OCI-LY3 (cell line): ENCODE data around the gene C17orf67.

Source experiments
- H2AFZ ChIP-seq: fragments of 200-600, 300-600 bp; shearing (Covaris generic); 2 replicates; pipeline ENCODE4 v1.6.0; 2014; ENCODE audit warnings: antibody characterized with exemption, low read depth, low read length
- H3K27ac ChIP-seq: fragments of 200-600, 300-600 bp; sonication (generic); 2 replicates; pipeline ENCODE4 v1.5.1; 2014; ENCODE audit warnings: mild to moderate bottlenecking, low read length, moderate library complexity, mixed read lengths
- H3K27me3 ChIP-seq: fragments of 200-600, 300-600 bp; sonication (generic); 2 replicates; pipeline ENCODE4 v1.6.1; 2014; ENCODE audit warnings: low read depth, low read length, mixed read lengths
- H3K36me3 ChIP-seq: fragments of 200-600, 300-600 bp; sonication (generic); replicated peaks from 2 replicates; pipeline ENCODE3; 2014; ENCODE audit warnings: low read depth, low read length, mixed read lengths
- H3K4me1 ChIP-seq: fragments of 300-600, 200-600 bp; sonication (generic); 2 replicates; pipeline ENCODE4 v1.6.1; 2014; ENCODE audit warnings: low read length, mixed read lengths
- H3K4me2 ChIP-seq: fragments of 200-600, 300-600 bp; sonication (generic); 2 replicates; pipeline ENCODE4 v1.6.1; 2014; ENCODE audit warnings: low read length, mixed read lengths
- H3K4me3 ChIP-seq: fragments of 300-600, 200-600 bp; sonication (generic); 2 replicates; pipeline ENCODE4 v1.5.1; 2014; ENCODE audit warnings: antibody characterized with exemption, mild to moderate bottlenecking, low read length, moderate library complexity
- H3K79me2 ChIP-seq: fragments of 300-600, 200-600 bp; shearing (Covaris generic); 2 replicates; pipeline ENCODE4 v1.6.1; 2014; ENCODE audit warnings: mild to moderate bottlenecking, low read length, mixed read lengths
- H3K9ac ChIP-seq: fragments of 300-600, 200-600 bp; shearing (Covaris generic); 2 replicates; pipeline ENCODE4 v1.6.0; 2014; ENCODE audit warnings: mild to moderate bottlenecking, low read length, moderate library complexity
- H3K9me3 ChIP-seq: fragments of 200-600, 300-600 bp; shearing (Covaris generic); 2 replicates; pipeline ENCODE4 v1.6.1; 2014; ENCODE audit warnings: low read length, mixed read lengths; ENCODE audit not compliant: insufficient read depth
- H4K20me1 ChIP-seq: fragments of 200-600, 300-600 bp; sonication (generic); 2 replicates; pipeline ENCODE4 v1.6.1; 2016; ENCODE audit warnings: low read length, mixed read lengths; ENCODE audit not compliant: insufficient read depth
- CTCF ChIP-seq: fragments of 200-600, 300-600 bp; sonication (generic); IDR thresholded peaks from 2 replicates; pipeline ENCODE4 v1.5.1; 2014; ENCODE audit warnings: antibody characterized with exemption, low read length, low read depth
- EZH2phosphoT487 ChIP-seq: fragments of 200-600 bp; shearing (Covaris generic); IDR thresholded peaks from 2 replicates; pipeline ENCODE4 v1.6.1; 2018; ENCODE audit warnings: antibody characterized with exemption, mixed run types, low read depth

C17orf67 gene

GRCh38 chr17:56879280-56879679 lies 45.6 kb upstream of the C17orf67 start:
- H3K27me3 ChIP-seq = peaks cover 4% of the 10 kb centered on the region; the same call in 1 of the 2 replicates
- H2AFZ ChIP-seq = no peak overlapping the region
- H3K79me2 ChIP-seq = no peaks in the 10 kb centered on the region
- H3K9me3 ChIP-seq = no peaks in the 10 kb centered on the region
- no peak overlapping the region for H3K4me3 ChIP-seq
- no peaks in the 10 kb centered on the region for H3K36me3 ChIP-seq
- TF ChIP-seq CTCF = no peak
- TF ChIP-seq EZH2phosphoT487 = no peak
- no peaks in the 10 kb centered on the region for H4K20me1 ChIP-seq
- H3K9ac ChIP-seq = no peak overlapping the region
- H3K27ac ChIP-seq = no peak overlapping the region
- no peak overlapping the region for H3K4me2 ChIP-seq
- peaks cover 8% of the 10 kb centered on the region for H3K4me1 ChIP-seq

- H3K4me1 ChIP-seq = peaks cover 8% of the 10 kb centered on the region
- H3K27me3 ChIP-seq = peaks cover 4% of the 10 kb centered on the region; the same call in 1 of the 2 replicates
- H3K4me2 ChIP-seq = no peak overlapping the region
- TF ChIP-seq EZH2phosphoT487 (no peak), CTCF (no peak)
- H2AFZ ChIP-seq = no peak overlapping the region
- H3K36me3 ChIP-seq = no peaks in the 10 kb centered on the region
- no peak overlapping the region for H3K27ac ChIP-seq
- no peak overlapping the region for H3K4me3 ChIP-seq
- H3K9me3 ChIP-seq = no peaks in the 10 kb centered on the region
- H3K79me2 ChIP-seq = no peaks in the 10 kb centered on the region
- H4K20me1 ChIP-seq = no peaks in the 10 kb centered on the region
- H3K9ac ChIP-seq = no peak overlapping the region
Observed at GRCh38 chr17:56876766-56877179, 43.1 kb upstream of the C17orf67 start.

- no peak overlapping the region for H2AFZ ChIP-seq
- H3K4me2 ChIP-seq = no peak overlapping the region
- H4K20me1 ChIP-seq = no peaks in the 10 kb centered on the region
- H3K27ac ChIP-seq = no peak overlapping the region
- TF ChIP-seq EZH2phosphoT487 = no peak
- TF ChIP-seq CTCF = no peak
- H3K4me3 ChIP-seq = no peak overlapping the region
- H3K36me3 ChIP-seq = peaks cover 6% of the 10 kb centered on the region
- no peaks in the 10 kb centered on the region for H3K27me3 ChIP-seq
- no peak overlapping the region for H3K9ac ChIP-seq
- no peaks in the 10 kb centered on the region for H3K79me2 ChIP-seq
- no peaks in the 10 kb centered on the region for H3K4me1 ChIP-seq
- no peaks in the 10 kb centered on the region for H3K9me3 ChIP-seq
Observed at GRCh38 chr17:56870081-56870651, 36.4 kb upstream of the C17orf67 start.

- Histone ChIP-seq H3K4me1 (no peaks in the 10 kb centered on the region), H4K20me1 (no peaks in the 10 kb centered on the region), H3K9me3 (no peaks in the 10 kb centered on the region), H3K27me3 (no peaks in the 10 kb centered on the region), H3K4me3 (no peak overlapping the region), H2AFZ (no peak overlapping the region), H3K27ac (no peak overlapping the region), H3K79me2 (no peaks in the 10 kb centered on the region), H3K9ac (no peak overlapping the region), H3K36me3 (peaks cover 6% of the 10 kb centered on the region), H3K4me2 (no peak overlapping the region)
- TF ChIP-seq EZH2phosphoT487 = no peak
- TF ChIP-seq CTCF = no peak
Observed at GRCh38 chr17:56868716-56869115, 35.0 kb upstream of the C17orf67 start.
